Body of pancreas (tissue), 4 donors: Measurements from ENCODE around the gene DLGAP1.

Experiments
- POLR2A ChIP-seq, 3 donors: fragments of 450-650 bp; IDR thresholded peaks; one replicate each; pipeline ENCODE4 v1.6.1; 2016; ENCODE audit warnings: antibody characterized with exemption in 3 of 3, mild to moderate bottlenecking in 2 of 3
- TF ChIP-seq, protein P1 (sequence below), 7 experiments: fragments of 450-650 bp in 4 of 7; fragments of 200-600 bp in 3 of 7; sonication (generic) in 3 of 7; IDR thresholded peaks; one replicate each; pipeline ENCODE4 v1.5.1; 2016 to 2019; ENCODE audit warnings: antibody characterized with exemption in 7 of 7

GRCh38 chr18:4142876-4143275, 312.2 kb downstream of the DLGAP1 start:
- TF ChIP-seq, protein P1, sequence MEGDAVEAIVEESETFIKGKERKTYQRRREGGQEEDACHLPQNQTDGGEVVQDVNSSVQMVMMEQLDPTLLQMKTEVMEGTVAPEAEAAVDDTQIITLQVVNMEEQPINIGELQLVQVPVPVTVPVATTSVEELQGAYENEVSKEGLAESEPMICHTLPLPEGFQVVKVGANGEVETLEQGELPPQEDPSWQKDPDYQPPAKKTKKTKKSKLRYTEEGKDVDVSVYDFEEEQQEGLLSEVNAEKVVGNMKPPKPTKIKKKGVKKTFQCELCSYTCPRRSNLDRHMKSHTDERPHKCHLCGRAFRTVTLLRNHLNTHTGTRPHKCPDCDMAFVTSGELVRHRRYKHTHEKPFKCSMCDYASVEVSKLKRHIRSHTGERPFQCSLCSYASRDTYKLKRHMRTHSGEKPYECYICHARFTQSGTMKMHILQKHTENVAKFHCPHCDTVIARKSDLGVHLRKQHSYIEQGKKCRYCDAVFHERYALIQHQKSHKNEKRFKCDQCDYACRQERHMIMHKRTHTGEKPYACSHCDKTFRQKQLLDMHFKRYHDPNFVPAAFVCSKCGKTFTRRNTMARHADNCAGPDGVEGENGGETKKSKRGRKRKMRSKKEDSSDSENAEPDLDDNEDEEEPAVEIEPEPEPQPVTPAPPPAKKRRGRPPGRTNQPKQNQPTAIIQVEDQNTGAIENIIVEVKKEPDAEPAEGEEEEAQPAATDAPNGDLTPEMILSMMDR (IDR thresholded peaks at IDR 0.05), result no peak
- TF ChIP-seq POLR2A (IDR thresholded peaks at IDR 0.05), result no peak
